Dermis lymphatic vessel endothelial cell (primary cell): ENCODE results near the gene GPR55. TPM values are rescaled to one million over a fixed set of nuclear protein-coding genes. Genes with fewer than 3 reads are reported as not detected.

Experiments
- total RNA-seq: library from RNA; depleted of rRNA; stranded (reverse); fragments of >200 nt; gene quantifications from 2 replicates; pipeline ENCODE4 v1.2.1, GENCODE V29; 2014

Gene GPR55, protein sequence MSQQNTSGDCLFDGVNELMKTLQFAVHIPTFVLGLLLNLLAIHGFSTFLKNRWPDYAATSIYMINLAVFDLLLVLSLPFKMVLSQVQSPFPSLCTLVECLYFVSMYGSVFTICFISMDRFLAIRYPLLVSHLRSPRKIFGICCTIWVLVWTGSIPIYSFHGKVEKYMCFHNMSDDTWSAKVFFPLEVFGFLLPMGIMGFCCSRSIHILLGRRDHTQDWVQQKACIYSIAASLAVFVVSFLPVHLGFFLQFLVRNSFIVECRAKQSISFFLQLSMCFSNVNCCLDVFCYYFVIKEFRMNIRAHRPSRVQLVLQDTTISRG
- total RNA-seq, result not detected in 2 replicates

DNA sequence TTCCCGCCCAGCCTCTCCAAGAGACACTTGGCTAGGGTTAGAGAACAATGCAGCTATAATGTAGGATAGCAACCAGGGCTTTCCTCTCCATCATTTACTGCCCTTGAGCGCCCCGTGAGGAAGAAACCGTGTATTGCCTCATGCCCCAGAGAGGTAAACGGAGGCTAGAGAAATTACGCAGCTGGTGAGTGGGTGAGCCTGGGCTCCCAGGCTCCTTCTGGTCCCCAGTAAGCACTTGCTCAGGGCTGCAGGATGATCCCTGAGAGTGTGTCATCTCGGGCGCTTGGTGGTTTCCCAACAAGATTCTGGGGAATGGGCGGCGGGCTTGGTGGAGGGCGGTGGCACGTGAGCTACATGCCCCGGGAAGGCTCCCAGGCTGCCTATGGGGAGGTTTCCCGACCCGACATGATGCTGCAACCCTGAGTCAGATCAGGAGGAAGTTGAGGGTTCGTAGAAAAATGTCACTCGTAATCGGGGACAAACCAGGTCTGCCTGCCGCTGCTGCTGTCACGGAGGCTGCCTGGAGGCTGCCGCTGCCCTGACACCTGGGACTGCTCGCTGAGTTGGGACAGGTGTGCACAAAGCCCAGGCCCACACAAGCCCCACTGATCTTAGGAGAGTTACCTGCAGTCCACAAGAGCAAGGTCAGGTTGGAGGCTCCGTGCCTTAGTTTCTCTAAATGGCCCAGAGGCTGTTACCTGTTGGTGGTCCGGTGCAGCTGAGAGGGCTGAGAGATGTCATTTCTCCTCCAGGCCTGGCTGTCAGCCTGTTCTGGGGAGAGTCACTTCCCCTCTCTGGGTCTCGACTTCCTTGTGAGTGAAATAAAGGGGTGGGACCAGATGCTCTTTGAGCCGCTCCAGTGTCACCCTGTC lies at the start of gene GPR55:
TSS of gene GPR55 (minus strand) at position 773 of the 872 bp plus-strand sequence. CDS start 14,280 bp downstream, outside the sequence.

DNA sequence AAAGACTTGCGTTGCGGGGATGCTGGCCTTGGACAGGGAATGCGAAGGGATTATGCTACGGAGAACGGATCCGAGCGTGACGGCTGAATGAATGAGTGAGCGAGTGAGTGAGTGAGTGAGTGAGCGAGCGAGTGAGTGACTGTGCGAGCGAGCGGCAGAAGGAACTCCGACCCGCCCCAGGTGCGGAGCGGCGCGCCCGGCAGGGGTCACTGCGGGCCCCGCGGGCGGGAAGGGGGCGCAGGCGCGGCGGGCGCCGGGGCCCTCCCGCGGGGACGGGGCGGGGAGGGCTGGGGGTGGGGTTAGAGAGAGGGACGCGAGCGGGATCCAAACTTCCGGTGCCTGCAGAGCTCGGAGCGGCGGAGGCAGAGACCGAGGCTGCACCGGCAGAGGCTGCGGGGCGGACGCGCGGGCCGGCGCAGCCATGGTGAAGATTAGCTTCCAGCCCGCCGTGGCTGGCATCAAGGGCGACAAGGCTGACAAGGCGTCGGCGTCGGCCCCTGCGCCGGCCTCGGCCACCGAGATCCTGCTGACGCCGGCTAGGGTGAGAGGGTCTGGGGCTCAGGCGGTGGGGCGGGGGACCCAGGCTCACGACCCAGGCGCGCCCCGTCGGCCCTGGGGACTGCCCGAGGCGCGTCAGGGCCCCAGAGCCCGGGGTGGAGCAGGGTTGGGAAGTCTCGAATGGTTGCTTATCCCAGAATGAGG lies 60.3 kb downstream of the GPR55 start, which contains the start of gene ITM2C:
TSS of gene ITM2C (plus strand) at position 338 of the 702 bp plus-strand sequence. CDS start at position 422, 84 bp downstream.

Other genes with a start within 250 kb of the GPR55 start
- 55.6 and 72.2 TPM in 2 replicates for gene CAB39, start 212.4 kb downstream of the GPR55 start, total RNA-seq
- gene ITM2C, start 60.3 kb downstream of the GPR55 start, total RNA-seq, result 37.5 and 89.8 TPM in 2 replicates
- gene SPATA3, start 70.9 kb upstream of the GPR55 start, total RNA-seq, result not detected in 2 replicates
- under 0.01 and 7.6 TPM in 2 replicates for gene C2orf72, start 112.3 kb upstream of the GPR55 start, total RNA-seq
- 117 and 120 TPM in 2 replicates for gene PSMD1, start 131.6 kb upstream of the GPR55 start, total RNA-seq
- gene HTR2B, start 199.8 kb upstream of the GPR55 start, total RNA-seq, result 1.5 TPM in 2 replicates